WERI-Rb-1 (cell line): ENCODE results near the gene HDDC2.

ENCODE experiments used
- DNase-seq: peaks from one replicate; pipeline ENCODE4 v3.0.0-alpha.2; 2020
- H3K27ac ChIP-seq: fragments of 250-450 bp; sonication (Bioruptor Pico); 2 replicates; pipeline ENCODE4 v1.5.1; 2020; ENCODE audit warnings: mild to moderate bottlenecking, moderate library complexity
- H3K27me3 ChIP-seq: fragments of 250-450 bp; sonication (Bioruptor Pico); 2 replicates; pipeline ENCODE4 v1.5.1; 2021; ENCODE audit warnings: mild to moderate bottlenecking, low read depth, moderate library complexity; ENCODE audit not compliant: insufficient read depth, severe bottlenecking
- H3K36me3 ChIP-seq: fragments of 250-450 bp; sonication (Bioruptor Pico); 2 replicates; pipeline ENCODE4 v1.5.1; 2020; ENCODE audit warnings: mild to moderate bottlenecking, moderate library complexity
- H3K4me3 ChIP-seq: 2 replicates; pipeline ENCODE4 v1.5.1; 2011; ENCODE audit warnings: low read depth, mild to moderate bottlenecking, control low read depth, low read length
- H3K9me3 ChIP-seq: fragments of 250-450 bp; sonication (Bioruptor Pico); 2 replicates; pipeline ENCODE4 v1.5.1; 2021; ENCODE audit warnings: mild to moderate bottlenecking, moderate library complexity; ENCODE audit not compliant: severe bottlenecking
- CTCF ChIP-seq: IDR thresholded peaks from 2 replicates; pipeline ENCODE4 v1.5.1; 2011; ENCODE audit warnings: low read depth, mild to moderate bottlenecking, control low read depth, inconsistent platforms, low read length

Gene HDDC2

DNA sequence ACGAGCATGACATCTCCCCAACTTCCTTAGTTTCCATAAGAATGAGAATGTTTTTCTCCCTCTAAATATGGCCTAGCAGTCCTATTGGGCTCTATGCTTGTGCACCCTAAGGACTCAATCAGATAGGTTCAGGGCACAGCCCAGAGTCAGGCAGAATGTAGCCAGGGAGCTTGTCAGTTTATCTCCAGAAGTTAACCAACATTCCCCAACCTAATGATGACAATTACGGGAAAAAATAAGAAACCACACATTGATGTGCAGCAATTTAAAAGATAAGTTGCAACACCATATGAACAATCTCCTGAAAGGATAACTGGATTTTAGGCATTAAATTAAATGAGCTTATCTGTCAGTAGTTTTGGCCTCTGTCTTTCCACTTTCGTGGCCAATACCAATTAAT, 71.1 kb downstream of the HDDC2 start:
- H3K27ac ChIP-seq, result no peak overlapping the region
- H3K27me3 ChIP-seq, result no peaks in the 10 kb centered on the region
- H3K4me3 ChIP-seq, result no peak overlapping the region
- no peaks in the 10 kb centered on the region for H3K9me3 ChIP-seq
- no peak for TF ChIP-seq CTCF
- no peaks in the 10 kb centered on the region for H3K36me3 ChIP-seq
- no peak for DNase-seq

- TF ChIP-seq CTCF, result no peak
- no peak overlapping the region for H3K4me3 ChIP-seq
Observed at GRCh38 chr6:125228981-125229479, 72.7 kb downstream of the HDDC2 start.

GRCh38 chr6:125227244-125227643, 74.5 kb downstream of the HDDC2 start:
- no peak for TF ChIP-seq CTCF
- Histone ChIP-seq H3K27ac (no peak overlapping the region), H3K36me3 (no peaks in the 10 kb centered on the region), H3K9me3 (no peaks in the 10 kb centered on the region), H3K4me3 (no peak overlapping the region), H3K27me3 (no peaks in the 10 kb centered on the region)
- no peak for DNase-seq

More at GRCh38 chr6:125228981-125229479, 72.7 kb downstream of the HDDC2 start:
- H3K36me3 ChIP-seq, result no peaks in the 10 kb centered on the region
- no peak for DNase-seq
- H3K9me3 ChIP-seq, result no peaks in the 10 kb centered on the region
- no peak overlapping the region for H3K27ac ChIP-seq
- H3K27me3 ChIP-seq, result no peaks in the 10 kb centered on the region
